GM10266 (cell line): Measurements from ENCODE around the gene ADAMTS17.

Experiments
- DNase-seq: peaks from one replicate; pipeline ENCODE4 v3.0.0; 2012; ENCODE audit errors: extremely low spot score
- CTCF ChIP-seq: IDR thresholded peaks from 2 replicates; pipeline ENCODE4 v1.5.1; 2012; ENCODE audit warnings: mild to moderate bottlenecking, low read depth; ENCODE audit not compliant: control insufficient read depth, insufficient read depth; ENCODE audit errors: missing control alignments

Gene ADAMTS17

GRCh38 chr15:100224206-100225185 is 117.3 kb downstream of the ADAMTS17 start:
- TF ChIP-seq CTCF, result no peak
- no peak for DNase-seq

- DNase-seq, result no peak
- TF ChIP-seq CTCF, result no peak
Observed at GRCh38 chr15:100222349-100222715, 119.4 kb downstream of the ADAMTS17 start.

GRCh38 chr15:100221471-100222348 is 120.1 kb downstream of the ADAMTS17 start:
- no peak for TF ChIP-seq CTCF
- no peak for DNase-seq

GRCh38 chr15:100220058-100220768 is 121.6 kb downstream of the ADAMTS17 start:
- DNase-seq, result no peak
- no peak for TF ChIP-seq CTCF

GRCh38 chr15:100218434-100218833 is 123.3 kb downstream of the ADAMTS17 start:
- no peak for DNase-seq
- TF ChIP-seq CTCF, result no peak

GRCh38 chr15:100216182-100216581 is 125.6 kb downstream of the ADAMTS17 start:
- no peak for TF ChIP-seq CTCF
- no peak for DNase-seq

GRCh38 chr15:100215843-100216169 is 126.0 kb downstream of the ADAMTS17 start:
- TF ChIP-seq CTCF, result no peak
- no peak for DNase-seq
